H1 (cell line): ENCODE measurements around the gene ADK. TPM values are rescaled to one million over a fixed set of nuclear protein-coding genes. Genes with fewer than 3 reads are reported as not detected.

Source experiments
- CTCF ChIA-PET: fragments of 300-600 bp; sonication (Branson Sonifier 250); formaldehyde crosslinking; loops from one replicate; lab custom pipeline; 2021; ENCODE audit not compliant: partially characterized antibody; lab: Charles Lee
- POLR2A ChIA-PET: fragments of 300-600 bp; sonication (Branson Sonifier 250); formaldehyde crosslinking; loops from one replicate; lab custom pipeline; 2021; ENCODE audit warnings: inconsistent platforms; ENCODE audit not compliant: partially characterized antibody; lab: Charles Lee
- DNase-seq, 2 experiments: peaks; one replicate each; pipeline versions ENCODE4 v3.0.0 to v3.0.0-alpha.2; 2010 to 2022; ENCODE audit warnings: low spot score in 2 of 2, low read depth in 1 of 2, mixed read lengths in 1 of 2
- FAIRE-seq: peaks from 2 replicates; lab custom pipeline; 2011; peaks lifted over from hg19 to GRCh38; lab: Jason Lieb, UNC
- H2AFZ ChIP-seq: 2 replicates; pipeline ENCODE4 v1.8.1; 2012; ENCODE audit warnings: low read length, inconsistent platforms
- H2AK5ac ChIP-seq: 2 replicates; pipeline ENCODE4 v1.6.1; 2013; ENCODE audit warnings: low read depth, low read length
- H2BK120ac ChIP-seq: replicated peaks from 2 replicates; pipeline ENCODE3; 2013; ENCODE audit warnings: low read depth, low read length, inconsistent platforms
- H2BK12ac ChIP-seq: 2 replicates; pipeline ENCODE4 v1.6.1; 2013; ENCODE audit warnings: low read depth, low read length
- H2BK15ac ChIP-seq: 2 replicates; pipeline ENCODE4 v1.6.1; 2013; ENCODE audit warnings: low read length
- H2BK20ac ChIP-seq: 2 replicates; pipeline ENCODE4 v1.6.1; 2013; ENCODE audit warnings: low read length
- H2BK5ac ChIP-seq: 2 replicates; pipeline ENCODE4 v1.6.1; 2013; ENCODE audit warnings: low read depth, low read length
- H3K14ac ChIP-seq: 2 replicates; pipeline ENCODE4 v1.6.1; 2013; ENCODE audit warnings: inconsistent platforms; ENCODE audit not compliant: insufficient read length
- H3K18ac ChIP-seq: 2 replicates; pipeline ENCODE4 v1.6.1; 2013; ENCODE audit warnings: low read length; ENCODE audit errors: extremely low read depth
- H3K23ac ChIP-seq: 2 replicates; pipeline ENCODE4 v1.6.1; 2013; ENCODE audit warnings: inconsistent platforms; ENCODE audit not compliant: insufficient read length
- H3K23me2 ChIP-seq: 2 replicates; pipeline ENCODE4 v1.6.1; 2013; ENCODE audit warnings: low read depth, low read length
- H3K27ac ChIP-seq: 2 replicates; pipeline ENCODE4 v1.6.1; 2011; ENCODE audit warnings: low read depth, low read length, inconsistent platforms
- H3K27me3 ChIP-seq, 4 experiments: replicated peaks in 1 of 4; 1 replicate in 1 of 4; 2 replicates in 3 of 4; pipeline versions ENCODE4 v1.6.1 to v1.8.1; 2011 to 2013; ENCODE audit warnings: low read length in 3 of 4, mild to moderate bottlenecking in 3 of 4, inconsistent platforms in 2 of 4, mixed read lengths in 2 of 4, moderate library complexity in 1 of 4; ENCODE audit not compliant: control insufficient read depth in 3 of 4, insufficient read depth in 3 of 4; ENCODE audit errors: extremely low read depth in 1 of 4
- H3K36me3 ChIP-seq, 4 experiments: 2 replicates each; pipeline versions ENCODE4 v1.6.1 to v1.8.1; 2011 to 2013; ENCODE audit warnings: mild to moderate bottlenecking in 4 of 4, low read length in 3 of 4, moderate library complexity in 2 of 4, control low read depth in 1 of 4, inconsistent platforms in 1 of 4; ENCODE audit not compliant: insufficient read depth in 4 of 4, control insufficient read depth in 2 of 4
- H3K4ac ChIP-seq: replicated peaks from 2 replicates; pipeline ENCODE3; 2013; ENCODE audit warnings: low read length, low read depth, mixed read lengths, inconsistent platforms; ENCODE audit not compliant: insufficient read length
- H3K4me1 ChIP-seq, 4 experiments: replicated peaks in 1 of 4; 1 replicate in 1 of 4; 2 replicates in 3 of 4; pipeline versions ENCODE4 v1.6.1 to v1.8.1; 2011 to 2013; ENCODE audit warnings: low read length in 3 of 4, inconsistent platforms in 2 of 4, mixed read lengths in 1 of 4; ENCODE audit not compliant: insufficient read depth in 4 of 4, control insufficient read depth in 3 of 4
- H3K4me2 ChIP-seq, 2 experiments: 2 replicates each; pipeline versions ENCODE4 v1.6.1 to v1.8.1; 2011 to 2013; ENCODE audit warnings: low read depth in 2 of 2, low read length in 2 of 2, control low read depth in 1 of 2, inconsistent platforms in 1 of 2, mild to moderate bottlenecking in 1 of 2; ENCODE audit not compliant: insufficient read depth in 1 of 2
- H3K4me3 ChIP-seq, 4 experiments: fragments of 200-600, 300-600 bp in 1 of 4; sonication (generic), shearing (Covaris generic), sonication (Bioruptor Twin) in 1 of 4; 2 replicates each; pipeline versions ENCODE4 v1.5.1 to v1.8.1; 2011 to 2016; ENCODE audit warnings: low read length in 4 of 4, low read depth in 3 of 4, control low read depth in 2 of 4, inconsistent platforms in 2 of 4, mild to moderate bottlenecking in 2 of 4, mixed read lengths in 1 of 4, moderate library complexity in 1 of 4; ENCODE audit not compliant: insufficient read depth in 2 of 4; ENCODE audit errors: extremely low read depth in 1 of 4
- H3K56ac ChIP-seq: replicated peaks from 2 replicates; pipeline ENCODE3; 2013; ENCODE audit warnings: low read depth, mild to moderate bottlenecking, mixed read lengths, low read length, inconsistent platforms; ENCODE audit not compliant: insufficient read length
- H3K79me1 ChIP-seq: 2 replicates; pipeline ENCODE4 v1.6.1; 2013; ENCODE audit warnings: low read depth, low read length, control low read depth
- H3K79me2 ChIP-seq, 2 experiments: 2 replicates each; pipeline versions ENCODE4 v1.6.1 to v1.8.1; 2012 to 2013; ENCODE audit warnings: low read length in 2 of 2, mild to moderate bottlenecking in 2 of 2, inconsistent platforms in 1 of 2; ENCODE audit not compliant: insufficient read depth in 2 of 2, control insufficient read depth in 1 of 2
- H3K9ac ChIP-seq, 4 experiments: replicated peaks in 1 of 4; 1 replicate in 1 of 4; 2 replicates in 3 of 4; pipeline versions ENCODE4 v1.6.1 to v1.8.1; 2011 to 2013; ENCODE audit warnings: low read depth in 3 of 4, low read length in 3 of 4, control low read depth in 2 of 4, mild to moderate bottlenecking in 2 of 4, moderate library complexity in 2 of 4, inconsistent platforms in 1 of 4; ENCODE audit errors: extremely low read depth in 1 of 4
- H3K9me3 ChIP-seq, 2 experiments: 2 replicates each; pipeline versions ENCODE4 v1.6.1 to v1.8.1; 2012 to 2013; ENCODE audit warnings: mild to moderate bottlenecking in 2 of 2, moderate library complexity in 2 of 2, control low read depth in 1 of 2, inconsistent platforms in 1 of 2, low read depth in 1 of 2, low read length in 1 of 2, mixed read lengths in 1 of 2; ENCODE audit not compliant: insufficient read depth in 2 of 2
- H4K20me1 ChIP-seq, 2 experiments: replicated peaks in 1 of 2; 2 replicates each; pipeline versions ENCODE3 to v1.8.1; 2011 to 2013; ENCODE audit warnings: inconsistent platforms in 2 of 2, low read length in 2 of 2, mild to moderate bottlenecking in 1 of 2; ENCODE audit not compliant: insufficient read depth in 2 of 2, control insufficient read depth in 1 of 2
- H4K5ac ChIP-seq: 2 replicates; pipeline ENCODE4 v1.6.1; 2013; ENCODE audit warnings: low read length, low read depth, mixed read lengths, inconsistent platforms; ENCODE audit not compliant: insufficient read length
- H4K8ac ChIP-seq: 2 replicates; pipeline ENCODE4 v1.8.0; 2013; ENCODE audit warnings: mild to moderate bottlenecking, moderate library complexity, low read length, inconsistent platforms; ENCODE audit not compliant: insufficient read depth; ENCODE audit errors: extremely low read depth
- H4K91ac ChIP-seq: replicated peaks from 2 replicates; pipeline ENCODE3; 2013; ENCODE audit warnings: low read length, mixed read lengths, inconsistent platforms; ENCODE audit not compliant: insufficient read length
- BRCA1 ChIP-seq: IDR thresholded peaks from 2 replicates; pipeline ENCODE4 v1.6.1; 2012; ENCODE audit warnings: low read depth, low read length, improper control_type of control experiment
- CBX5 ChIP-seq: fragments of 300-800, 300-1000 bp; sonication (generic); IDR thresholded peaks from 2 replicates; pipeline ENCODE4 v1.7.1; 2016; ENCODE audit warnings: antibody characterized with exemption, low read length, low read depth
- CEBPB ChIP-seq: IDR thresholded peaks from 2 replicates; pipeline ENCODE4 v1.6.1; 2012; ENCODE audit warnings: low read depth, low read length
- EZH2 ChIP-seq: fragments of 200-600 bp; sonication (generic); IDR thresholded peaks from 2 replicates; pipeline ENCODE4 v1.7.1; 2012; ENCODE audit warnings: low read depth, mild to moderate bottlenecking, moderate library complexity, low read length, inconsistent platforms; ENCODE audit not compliant: severe bottlenecking
- FOSL1 ChIP-seq: IDR thresholded peaks from 2 replicates; pipeline ENCODE4 v1.6.1; 2011; ENCODE audit warnings: mild to moderate bottlenecking, low read depth, low read length, moderate library complexity; ENCODE audit not compliant: insufficient read depth
- GTF2F1 ChIP-seq: IDR thresholded peaks from 2 replicates; pipeline ENCODE4 v1.6.1; 2012; ENCODE audit warnings: low read depth, low read length, improper control_type of control experiment, borderline replicate concordance
- KDM1A ChIP-seq: fragments of 200-600, 300-600 bp; sonication (generic); IDR thresholded peaks from 2 replicates; pipeline ENCODE4 v1.7.1; 2016; ENCODE audit warnings: mild to moderate bottlenecking, low read length, borderline replicate concordance
- MAFK ChIP-seq: IDR thresholded peaks from 2 replicates; pipeline ENCODE4 v1.6.1; 2012; ENCODE audit warnings: low read depth, mild to moderate bottlenecking, improper control_type of control experiment, low read length
- NANOG ChIP-seq: IDR thresholded peaks from 2 replicates; pipeline ENCODE4 v1.6.1; 2011; ENCODE audit warnings: low read length, low read depth, mild to moderate bottlenecking, inconsistent platforms; ENCODE audit not compliant: insufficient read depth, poor library complexity, severe bottlenecking
- POLR2AphosphoS5 ChIP-seq: IDR thresholded peaks from 2 replicates; pipeline ENCODE4 v1.6.1; 2011; ENCODE audit warnings: low read depth, low read length
- POU5F1 ChIP-seq: IDR thresholded peaks from 2 replicates; pipeline ENCODE4 v1.6.1; 2011; ENCODE audit warnings: low read depth, mild to moderate bottlenecking, low read length, moderate library complexity
- RBBP5 ChIP-seq: IDR thresholded peaks from 2 replicates; pipeline ENCODE4 v1.7.1; 2012; ENCODE audit warnings: low read depth, mild to moderate bottlenecking, inconsistent platforms, low read length, moderate library complexity, borderline replicate concordance
- SIX5 ChIP-seq: IDR thresholded peaks from 2 replicates; pipeline ENCODE4 v1.6.1; 2011; ENCODE audit warnings: mild to moderate bottlenecking, low read depth, low read length
- SP2 ChIP-seq: IDR thresholded peaks from 2 replicates; pipeline ENCODE4 v1.6.1; 2012; ENCODE audit warnings: mild to moderate bottlenecking, low read length, inconsistent platforms
- YY1 ChIP-seq: IDR thresholded peaks from 2 replicates; pipeline ENCODE4 v1.6.1; 2011; ENCODE audit warnings: low read depth, mild to moderate bottlenecking, low read length
- WGBS, 2 experiments: shearing (Covaris generic) in 1 of 2; methylation state at CpG; one replicate each; pipeline versions ENCODE4 v1.1.6 to v1.1.7; 2013 to 2015; ENCODE audit warnings: low lambda C conversion rate in 2 of 2, mixed read lengths in 2 of 2, inconsistent platforms in 1 of 2, low coverage in 1 of 2, missing lambda C conversion rate in 1 of 2; ENCODE audit not compliant: insufficient replicate concordance in 2 of 2, insufficient coverage in 1 of 2, insufficient read length in 1 of 2; ENCODE audit errors: extremely low coverage in 1 of 2, missing lambda C conversion rate in 1 of 2; 5-methylcytosine and 5-hydroxymethylcytosine counted together
- polyA plus RNA-seq, 7 experiments: library from polyadenylated mRNA; depleted of rRNA in 3 of 7; stranded (reverse) in 5 of 7; unstranded in 2 of 7; fragments of >200 nt in 5 of 7; fragments of 200-250 nt in 2 of 7; gene quantifications; 1 replicate in 5 of 7; 2 replicates in 1 of 7; 4 replicates in 1 of 7; pipeline versions ENCODE4 v1.2.1 to v1.2.3, GENCODE V29; 2011 to 2013; ENCODE audit warnings: missing spikeins in 2 of 7, mixed read lengths in 2 of 7
- total RNA-seq: library from RNA; stranded (reverse); fragmentation: NEBNext Ultra II Directional; extraction: Animal tissue kit (Norgen Biotek cat#: 25700); gene quantifications from 2 replicates; pipeline ENCODE4 v1.2.1, GENCODE V29; 2021

The ADK gene
- total and polyA plus RNA-seq, 2 of the 8 experiments (the other 6 are each of a cell fraction or from before 2014, with no cell fraction given), result 12.3 to 42.4 TPM

DNA sequence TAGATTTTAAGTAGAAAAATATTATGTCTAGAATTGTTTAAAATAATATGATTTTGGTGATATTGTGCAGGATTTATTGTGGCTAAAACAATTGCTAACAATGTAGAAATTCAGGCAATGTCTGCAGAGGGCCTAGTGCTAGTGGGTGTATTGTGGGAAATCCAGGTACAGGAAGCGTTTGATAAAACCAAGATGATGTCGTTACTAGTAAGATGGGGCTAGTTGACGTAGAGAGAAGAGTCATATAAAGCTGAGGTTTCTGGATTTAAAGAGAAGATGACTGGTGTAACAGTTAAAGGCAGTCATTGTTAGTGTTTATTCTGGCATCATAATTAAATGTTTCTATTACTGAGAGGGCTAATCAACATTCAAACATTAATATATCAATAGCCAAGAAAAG is 43.5 kb downstream of the ADK start:
- DNase-seq, result no peak
- peaks cover 0 to 3% (median 1%) of the 10 kb centered on the region in 4 experiments; a peak in 2 of 7 replicates for H3K4me1 ChIP-seq
- peaks cover 0 to 70% of the 10 kb centered on the region in 2 experiments; a peak in 2 of 4 replicates for H3K79me2 ChIP-seq
- H3K23ac ChIP-seq, result no peak overlapping the region
- H2BK15ac ChIP-seq, result no peak overlapping the region
- H3K27me3 ChIP-seq, result no peaks in the 10 kb centered on the region
- no peak overlapping the region for H3K14ac ChIP-seq
- no peak overlapping the region for H4K5ac ChIP-seq
- no peak overlapping the region for H2AFZ ChIP-seq
- H3K9ac ChIP-seq, result no peak overlapping the region
- WGBS, 2 experiments, result 90% methylated on average over 3 of the region's 3 CpGs; no CpG with 5 or more reads in 1 of the 2 experiments
- no peak for FAIRE-seq
- H3K4me2 ChIP-seq, result no peak overlapping the region
- no peak overlapping the region for H2AK5ac ChIP-seq
- H2BK20ac ChIP-seq, result no peak overlapping the region
- no peak overlapping the region for H4K91ac ChIP-seq
- no peaks in the 10 kb centered on the region for H3K9me3 ChIP-seq
- ChIA-PET CTCF (no interaction called here), POLR2A (interaction anchor here (1.2 kb wide), 1 partner anchor 18 kb away, joined by 4 read pairs; no protein-coding TSS in a partner anchor)
- H3K56ac ChIP-seq, result no peak overlapping the region
- H3K27ac ChIP-seq, result no peak overlapping the region
- no peaks in the 10 kb centered on the region; the same call in none of the 2 replicates for H3K23me2 ChIP-seq
- H3K79me1 ChIP-seq, result no peaks in the 10 kb centered on the region; the same call in 1 of the 2 replicates
- no peak overlapping the region for H2BK12ac ChIP-seq
- no peak overlapping the region for H3K4ac ChIP-seq
- H4K8ac ChIP-seq, result no peak overlapping the region
- H2BK120ac ChIP-seq, result no peak overlapping the region
- no peaks in the 10 kb centered on the region for H4K20me1 ChIP-seq
- no peak overlapping the region for H2BK5ac ChIP-seq
- H3K18ac ChIP-seq, result no peak overlapping the region
- H3K4me3 ChIP-seq, result no peak overlapping the region
- no peaks in the 10 kb centered on the region for H3K36me3 ChIP-seq
- TF ChIP-seq SP2, result no peak
- no peak for TF ChIP-seq CBX5
- no peak for TF ChIP-seq RBBP5
- no peak for TF ChIP-seq NANOG
- TF ChIP-seq POU5F1, result no peak
- no peak for TF ChIP-seq EZH2
- no peak for TF ChIP-seq FOSL1
- TF ChIP-seq GTF2F1, result no peak
- no peak for TF ChIP-seq SIX5
- no peak for TF ChIP-seq BRCA1
- no peak for TF ChIP-seq YY1
- no peak for TF ChIP-seq MAFK
- TF ChIP-seq CEBPB, result no peak
- no peak for TF ChIP-seq POLR2AphosphoS5
- no peak for TF ChIP-seq KDM1A
